ENCODE measurements around the gene TLX3. TPM values are rescaled to one million over a fixed set of nuclear protein-coding genes. Genes with fewer than 3 reads are reported as not detected.

The TLX3 gene
- total RNA-seq, 1 experiment from 2014 or later = not detected

DNA sequence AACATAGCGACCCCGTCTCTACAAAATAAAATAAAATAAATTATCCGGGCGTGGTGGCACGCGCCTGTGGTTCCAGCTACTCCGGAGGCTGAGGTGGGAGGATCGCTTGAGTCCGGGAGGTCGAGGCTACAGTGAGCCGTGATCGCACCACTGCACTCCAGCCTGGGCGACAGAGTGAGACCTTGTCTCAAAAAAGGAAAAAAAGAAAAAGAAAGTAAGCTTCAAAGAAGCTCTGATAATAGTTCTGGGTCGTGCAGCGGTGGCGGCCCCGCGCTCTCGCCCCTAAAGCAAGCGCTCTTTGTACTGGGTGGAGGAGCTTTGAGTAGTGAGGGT is 6.8 kb downstream of the TLX3 start:
- no peak for DNase-seq (ENCODE audit: low read depth, low spot score)
- in situ Hi-C loops (cut with HindIII; ENCODE audit: low pct_unique_long_range_greater_than_20kb, low sequenced_read_pairs) = no loop called here

DNA sequence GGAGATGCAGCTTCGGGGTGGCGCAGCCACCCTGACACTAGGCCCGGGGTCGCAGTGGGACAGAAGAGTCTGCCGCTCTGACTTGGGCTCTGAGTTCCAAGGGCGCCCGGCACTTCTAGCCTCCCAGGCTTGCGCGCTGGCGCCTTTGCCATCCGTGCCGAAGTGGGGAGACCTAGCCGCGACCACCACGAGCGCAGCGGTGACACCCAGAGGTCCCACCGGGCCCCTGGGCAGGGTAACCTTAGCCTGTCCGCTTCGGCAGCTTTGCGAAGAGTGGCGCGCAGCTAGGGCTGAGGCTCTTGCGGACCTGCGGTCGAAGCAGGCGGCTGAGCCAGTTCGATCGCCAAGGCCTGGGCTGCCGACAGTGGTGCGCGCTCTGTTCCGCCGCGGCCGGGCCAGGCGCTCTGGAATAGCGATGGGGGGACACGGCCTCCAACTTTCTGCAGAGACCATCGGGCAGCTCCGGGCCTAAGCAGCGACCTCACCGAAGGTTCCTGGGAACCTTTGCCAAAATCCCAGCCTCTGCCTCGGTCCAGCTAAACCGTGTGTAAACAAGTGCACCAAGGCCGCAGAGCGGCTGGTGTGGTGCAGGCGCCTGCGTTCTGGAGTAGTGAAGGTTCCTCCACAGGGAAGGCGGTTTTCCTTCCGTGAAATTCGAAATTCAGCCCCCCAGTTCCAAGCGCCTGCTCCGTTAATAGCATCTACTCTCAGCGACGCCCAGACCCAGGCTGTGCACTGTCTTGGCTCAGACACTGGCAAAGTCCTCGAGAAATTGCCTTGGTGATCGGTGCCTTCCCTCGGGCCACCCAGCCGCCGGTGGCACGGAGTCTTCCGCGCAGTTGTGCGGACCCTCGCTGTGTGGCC is 7.4 kb downstream of the TLX3 start:
- in situ Hi-C loops (cut with HindIII; ENCODE audit: low pct_unique_long_range_greater_than_20kb, low sequenced_read_pairs) = no loop called here
- DNase-seq (ENCODE audit: low read depth, low spot score) = no peak

DNA sequence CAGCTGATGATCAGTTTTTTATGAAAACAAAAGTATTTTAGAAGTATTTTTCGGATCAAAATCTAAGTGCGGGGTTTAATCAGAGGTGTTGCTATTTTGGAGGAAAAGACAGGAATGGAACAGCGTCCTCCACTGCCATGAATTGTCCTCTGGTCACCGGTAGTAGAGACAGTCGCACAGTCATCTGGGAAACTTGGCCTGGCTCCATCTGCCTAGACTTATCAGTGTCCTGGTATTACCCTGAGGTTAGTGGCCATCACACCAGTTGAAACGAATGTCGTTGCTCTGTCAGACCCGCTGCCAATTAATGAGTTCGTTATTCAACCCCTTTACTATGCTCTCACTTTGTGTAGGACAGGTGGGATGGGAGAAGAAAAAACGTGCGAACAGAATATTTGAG is 8.2 kb downstream of the TLX3 start:
- in situ Hi-C loops (cut with HindIII; ENCODE audit: low pct_unique_long_range_greater_than_20kb, low sequenced_read_pairs) = no loop called here
- DNase-seq (ENCODE audit: low read depth, low spot score) = no peak

DNA sequence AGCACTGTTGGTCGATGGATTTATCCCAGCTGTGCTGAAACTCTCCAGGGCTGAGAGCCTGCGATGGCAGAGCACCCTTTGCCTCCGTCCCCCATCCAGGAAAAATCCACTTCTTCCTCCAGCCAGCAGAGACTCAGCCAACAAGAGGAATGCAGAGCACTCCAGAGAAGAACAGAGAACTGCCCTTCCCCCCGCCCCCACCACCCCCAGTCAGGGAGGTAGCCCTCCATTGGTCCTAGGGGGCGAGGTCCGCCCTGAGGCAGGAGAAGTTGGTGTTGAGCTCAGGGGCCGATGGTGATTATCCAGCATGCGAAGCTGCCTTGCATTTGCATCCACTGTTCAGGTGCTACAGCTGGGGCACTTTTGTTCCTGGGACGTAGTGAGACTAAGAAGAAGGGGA is 9.0 kb downstream of the TLX3 start:
- no peak for DNase-seq (ENCODE audit: low read depth, low spot score)
- in situ Hi-C loops (cut with HindIII; ENCODE audit: low pct_unique_long_range_greater_than_20kb, low sequenced_read_pairs) = no loop called here

DNA sequence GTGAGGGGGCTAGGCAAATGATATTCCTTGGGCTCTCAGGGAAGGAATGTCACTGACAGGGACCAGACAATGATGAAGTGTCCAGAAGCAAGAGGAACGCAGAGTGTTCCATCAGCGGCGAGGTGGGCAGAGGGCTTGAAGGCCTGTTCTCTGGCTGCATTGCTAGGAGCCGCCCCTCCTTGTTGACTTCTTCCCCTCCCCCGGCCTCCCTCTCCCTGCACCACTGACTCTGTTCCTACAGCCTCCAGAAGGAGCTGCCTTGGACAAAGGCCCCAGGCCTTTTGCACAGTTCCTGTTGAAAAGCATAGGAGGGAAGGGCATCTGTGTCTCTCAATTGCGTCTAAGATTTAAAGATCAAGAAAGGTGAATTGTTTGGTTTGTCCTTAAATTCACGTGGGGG is 12.4 kb downstream of the TLX3 start:
- no peak for DNase-seq (ENCODE audit: low read depth, low spot score)
- in situ Hi-C loops (cut with HindIII; ENCODE audit: low pct_unique_long_range_greater_than_20kb, low sequenced_read_pairs) = no loop called here

DNA sequence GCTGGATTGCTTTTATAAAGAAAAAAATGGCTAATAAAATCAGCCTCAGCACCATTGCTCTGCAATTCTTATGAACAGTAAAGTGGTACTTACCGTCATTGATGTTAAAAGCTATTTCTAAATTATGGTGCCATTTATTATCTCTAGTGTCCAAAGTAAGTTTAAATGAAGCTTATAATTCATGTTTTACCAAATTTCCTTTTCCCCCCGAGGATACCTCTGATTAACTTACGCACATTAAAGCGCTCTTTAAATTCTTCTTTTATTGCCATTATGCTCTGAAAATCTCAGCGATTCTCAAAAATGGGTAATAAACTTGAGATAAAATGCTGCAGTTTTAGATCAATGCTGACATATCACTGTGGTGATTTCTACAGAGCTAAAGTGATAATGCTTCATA is 13.5 kb downstream of the TLX3 start:
- in situ Hi-C loops (cut with HindIII; ENCODE audit: low pct_unique_long_range_greater_than_20kb, low sequenced_read_pairs) = no loop called here

DNA sequence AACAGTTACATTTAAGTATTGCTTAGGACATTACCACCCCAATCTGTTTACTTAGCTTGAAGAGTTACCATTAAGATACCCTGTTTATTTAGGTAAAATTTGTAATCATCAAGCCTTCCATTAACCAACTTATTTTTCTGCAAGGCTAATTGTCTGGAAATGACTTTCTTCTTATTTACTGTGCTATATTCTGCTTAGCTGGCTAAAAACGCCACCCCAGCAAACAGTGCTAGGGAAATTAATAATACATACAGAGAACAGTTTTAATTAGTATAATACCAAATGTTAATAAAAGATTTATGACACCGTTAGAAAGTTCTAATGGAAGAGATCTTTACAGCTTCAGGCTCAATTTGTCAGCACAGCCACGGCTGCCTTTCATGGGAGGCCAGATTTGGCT is 14.0 kb downstream of the TLX3 start:
- DNase-seq (ENCODE audit: low read depth, low spot score) = no peak
- in situ Hi-C loops (cut with HindIII; ENCODE audit: low pct_unique_long_range_greater_than_20kb, low sequenced_read_pairs) = no loop called here

More for the DNA sequence above, 13.5 kb downstream of the TLX3 start:
- no peak for DNase-seq (ENCODE audit: low read depth, low spot score)

DNA sequence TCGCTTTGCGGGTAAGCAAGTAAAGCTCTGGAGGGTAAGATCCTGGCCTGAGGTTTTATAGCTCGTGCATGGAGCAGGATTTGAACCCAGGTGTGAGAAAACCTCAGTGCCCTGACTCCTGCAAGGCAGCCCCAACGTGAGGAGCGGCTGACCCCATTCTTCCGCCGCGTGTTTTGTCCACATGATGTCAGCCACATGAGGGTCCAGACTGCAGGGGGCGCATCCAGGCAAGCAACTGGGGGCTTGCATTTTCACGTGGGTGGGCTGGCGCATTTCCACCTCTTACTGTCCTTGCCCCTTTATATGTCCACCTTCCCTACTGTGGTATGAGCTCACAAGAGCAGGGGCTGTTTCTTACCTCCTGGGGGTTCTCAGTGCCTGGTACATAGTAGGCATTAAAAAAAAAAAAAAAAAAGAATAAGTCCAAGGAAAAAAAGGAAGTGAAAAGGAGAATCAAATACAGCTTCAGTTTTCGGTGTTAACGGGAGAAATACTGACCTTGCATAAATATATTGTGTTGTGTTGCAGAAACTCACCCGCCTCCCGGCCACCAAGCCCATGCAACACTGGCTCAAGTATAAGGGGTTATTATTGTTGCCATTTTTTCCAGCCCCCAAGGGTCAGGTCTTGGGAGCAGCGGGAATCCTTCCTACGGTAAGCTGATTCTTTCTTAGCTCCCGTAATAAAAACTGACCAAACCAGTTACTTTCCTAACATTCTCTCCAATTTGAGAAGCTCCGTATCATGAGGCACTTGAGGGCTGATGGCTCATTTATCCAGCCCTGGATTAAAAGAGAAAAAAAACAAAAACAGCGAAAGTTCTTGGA is 15.0 kb downstream of the TLX3 start:
- DNase-seq (ENCODE audit: low read depth, low spot score) = no peak
- in situ Hi-C loops (cut with HindIII; ENCODE audit: low pct_unique_long_range_greater_than_20kb, low sequenced_read_pairs) = no loop called here

DNA sequence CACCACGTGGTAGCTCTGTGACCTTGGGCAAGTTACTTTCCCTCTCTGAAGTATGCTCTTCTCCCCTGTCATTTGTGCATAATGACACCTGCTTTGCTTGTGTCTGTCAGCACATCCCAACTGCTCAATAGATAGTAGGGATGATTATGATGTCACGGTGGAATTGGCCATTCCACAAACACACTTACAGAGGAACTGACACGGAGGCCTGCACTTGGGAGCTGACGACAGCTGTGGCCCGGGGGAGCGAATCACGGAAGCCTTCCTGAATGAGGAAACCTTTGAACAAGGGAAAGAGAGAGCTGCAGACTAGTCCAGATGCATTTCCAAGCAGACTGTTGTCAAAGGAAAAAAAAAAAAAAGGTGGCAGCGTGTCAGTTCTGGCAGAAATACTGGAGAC is 21.0 kb downstream of the TLX3 start:
- no peak for DNase-seq (ENCODE audit: low read depth, low spot score)
- in situ Hi-C loops (cut with HindIII; ENCODE audit: low pct_unique_long_range_greater_than_20kb, low sequenced_read_pairs) = no loop called here

DNA sequence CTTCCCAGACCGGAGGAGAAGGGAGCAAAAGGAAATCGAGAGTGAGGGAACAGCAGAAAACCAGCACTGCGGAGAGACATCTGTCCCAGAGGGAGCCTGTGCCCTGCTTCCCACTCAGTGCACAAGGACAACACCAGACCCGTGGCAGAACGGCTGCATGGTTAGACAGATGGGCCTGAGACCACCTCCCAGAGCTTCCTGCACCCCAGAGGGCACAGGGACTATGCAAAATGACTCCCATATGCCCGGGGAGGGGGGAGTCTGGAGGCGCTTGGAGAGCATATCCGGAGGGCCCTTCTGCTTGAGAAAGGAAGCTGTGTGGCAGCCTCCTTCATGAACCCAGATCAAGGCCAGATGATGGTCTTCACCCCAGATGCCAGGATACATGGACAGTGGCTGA is 26.6 kb downstream of the TLX3 start:
- in situ Hi-C loops (cut with HindIII; ENCODE audit: low pct_unique_long_range_greater_than_20kb, low sequenced_read_pairs) = no loop called here
- no peak for DNase-seq (ENCODE audit: low read depth, low spot score)

DNA sequence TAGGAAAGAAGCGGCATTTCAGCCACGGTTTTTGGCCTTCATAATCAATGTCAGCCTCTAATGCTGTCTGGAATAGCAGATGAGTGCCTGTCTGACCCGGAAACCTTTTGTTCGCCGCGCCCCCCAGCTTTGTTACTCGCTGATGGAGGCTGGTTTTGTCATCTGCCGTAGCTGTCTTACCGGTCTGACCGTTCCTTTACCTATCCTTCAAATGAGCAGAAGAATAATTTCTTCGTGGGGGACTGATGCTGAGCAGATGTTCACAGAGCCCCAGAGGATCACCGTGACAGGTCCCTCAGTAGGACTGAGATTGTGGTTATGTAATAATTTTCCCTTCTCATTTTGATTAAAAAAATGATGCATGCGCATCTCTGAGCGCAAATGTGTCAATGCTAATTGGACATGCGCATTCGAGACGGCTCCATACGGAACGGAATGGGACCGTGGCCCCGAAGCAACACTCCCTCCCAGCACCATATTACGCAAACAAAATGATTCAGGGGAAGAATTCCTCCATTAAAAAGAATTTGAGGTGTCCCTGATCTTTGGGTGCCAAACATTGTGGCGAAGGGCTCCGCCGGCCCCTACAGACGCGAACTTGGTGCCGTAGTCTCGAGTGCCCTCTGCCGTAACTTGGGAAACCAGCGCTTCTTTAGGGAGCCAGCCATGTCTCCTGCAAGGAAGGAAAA is 27.6 kb downstream of the TLX3 start:
- in situ Hi-C loops (cut with HindIII; ENCODE audit: low pct_unique_long_range_greater_than_20kb, low sequenced_read_pairs) = no loop called here
- DNase-seq (ENCODE audit: low read depth, low spot score) = peak; percentile 57

DNA sequence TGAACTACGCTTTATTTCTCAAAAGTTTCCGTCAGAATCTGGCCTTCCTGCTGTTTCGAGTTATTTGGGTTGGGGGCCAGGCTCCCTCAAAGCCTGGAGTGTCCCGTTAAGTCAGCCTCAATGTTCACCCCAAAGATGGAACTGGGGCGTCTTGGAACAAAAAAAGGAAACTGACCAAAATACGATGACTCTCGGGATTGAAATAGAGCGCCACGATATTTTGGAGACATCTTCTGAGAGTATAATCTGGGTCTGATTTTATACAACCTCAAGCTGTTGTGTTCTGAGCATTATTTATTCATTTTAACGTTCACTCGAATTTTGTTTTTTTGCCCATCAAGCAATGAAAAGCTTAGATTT is 28.1 kb downstream of the TLX3 start:
- no peak for DNase-seq (ENCODE audit: low read depth, low spot score)
- in situ Hi-C loops (cut with HindIII; ENCODE audit: low pct_unique_long_range_greater_than_20kb, low sequenced_read_pairs) = no loop called here

DNA sequence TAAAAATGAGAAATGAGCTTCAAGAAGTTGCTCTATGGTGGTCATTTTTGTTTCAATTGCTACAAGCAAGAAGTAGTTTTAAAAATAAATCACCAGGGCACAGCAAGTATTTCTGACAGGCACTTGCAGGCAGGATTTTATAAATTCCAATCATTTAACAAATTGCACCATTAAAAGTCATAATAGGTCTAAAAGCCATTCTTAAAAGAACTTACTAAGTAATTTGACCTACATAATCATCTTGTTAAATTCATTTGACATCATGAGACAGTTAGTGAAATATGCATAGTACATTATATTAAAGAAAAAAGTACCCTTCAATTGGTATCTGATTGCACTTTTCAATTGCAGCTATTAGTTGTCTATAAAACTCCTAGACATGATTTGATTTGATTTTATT is 31.0 kb downstream of the TLX3 start:
- no peak for DNase-seq (ENCODE audit: low read depth, low spot score)
- in situ Hi-C loops (cut with HindIII; ENCODE audit: low pct_unique_long_range_greater_than_20kb, low sequenced_read_pairs) = no loop called here

DNA sequence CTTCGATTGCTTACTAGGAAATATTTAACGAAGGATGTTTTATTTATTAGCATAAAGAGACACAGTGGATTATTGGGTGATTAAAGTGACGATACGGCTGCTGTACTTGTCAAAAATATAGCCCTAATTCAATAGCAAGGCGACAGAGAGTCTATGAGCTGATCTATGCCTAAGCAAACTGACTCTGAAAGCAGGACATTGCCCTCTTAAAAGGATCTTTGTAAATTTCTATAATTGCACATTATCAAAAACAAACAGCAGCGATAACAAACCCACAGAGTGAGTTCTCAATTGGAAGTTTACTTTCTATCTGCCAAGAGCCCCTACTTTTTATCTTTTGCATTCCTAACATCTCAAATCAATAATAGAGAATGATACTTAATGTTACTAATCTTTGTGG is 31.4 kb downstream of the TLX3 start:
- DNase-seq (ENCODE audit: low read depth, low spot score) = no peak
- in situ Hi-C loops (cut with HindIII; ENCODE audit: low pct_unique_long_range_greater_than_20kb, low sequenced_read_pairs) = no loop called here

DNA sequence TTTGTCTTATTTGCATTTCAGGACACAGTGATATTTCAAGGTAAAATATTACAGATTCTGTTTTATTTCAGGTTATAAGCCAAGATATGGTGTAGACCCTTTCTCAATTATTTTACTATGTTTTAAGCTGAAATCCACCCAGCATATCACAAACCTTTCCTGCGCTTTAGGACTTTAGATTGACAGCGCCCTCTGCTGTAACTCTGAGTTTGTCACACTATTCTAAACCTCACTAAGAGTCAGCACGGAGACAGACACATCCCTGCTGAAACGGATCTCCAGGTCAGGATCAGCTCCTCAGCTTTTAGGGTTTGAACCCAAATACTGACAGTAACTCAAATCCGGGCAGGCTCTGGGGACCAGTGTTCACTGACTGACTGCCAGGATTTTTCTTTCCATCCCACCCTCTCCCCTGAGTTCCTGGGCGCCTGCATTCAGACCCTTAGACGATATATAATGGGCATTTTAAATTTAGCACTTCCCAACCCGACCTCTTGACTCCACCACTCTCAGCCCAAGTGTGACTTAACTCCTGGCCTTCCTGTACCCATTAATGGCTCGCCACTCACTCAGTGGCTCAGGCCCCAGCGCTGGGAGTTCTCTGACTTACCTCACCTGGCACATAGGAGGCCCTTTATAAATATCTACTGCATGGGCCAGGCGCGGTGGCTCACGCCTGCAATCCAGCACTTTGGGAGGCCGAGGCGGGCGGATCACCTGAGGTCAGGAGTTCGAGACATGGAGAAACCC is 33.5 kb downstream of the TLX3 start:
- DNase-seq (ENCODE audit: low read depth, low spot score) = peak; percentile 77
- in situ Hi-C loops (cut with HindIII; ENCODE audit: low pct_unique_long_range_greater_than_20kb, low sequenced_read_pairs) = no loop called here

DNA sequence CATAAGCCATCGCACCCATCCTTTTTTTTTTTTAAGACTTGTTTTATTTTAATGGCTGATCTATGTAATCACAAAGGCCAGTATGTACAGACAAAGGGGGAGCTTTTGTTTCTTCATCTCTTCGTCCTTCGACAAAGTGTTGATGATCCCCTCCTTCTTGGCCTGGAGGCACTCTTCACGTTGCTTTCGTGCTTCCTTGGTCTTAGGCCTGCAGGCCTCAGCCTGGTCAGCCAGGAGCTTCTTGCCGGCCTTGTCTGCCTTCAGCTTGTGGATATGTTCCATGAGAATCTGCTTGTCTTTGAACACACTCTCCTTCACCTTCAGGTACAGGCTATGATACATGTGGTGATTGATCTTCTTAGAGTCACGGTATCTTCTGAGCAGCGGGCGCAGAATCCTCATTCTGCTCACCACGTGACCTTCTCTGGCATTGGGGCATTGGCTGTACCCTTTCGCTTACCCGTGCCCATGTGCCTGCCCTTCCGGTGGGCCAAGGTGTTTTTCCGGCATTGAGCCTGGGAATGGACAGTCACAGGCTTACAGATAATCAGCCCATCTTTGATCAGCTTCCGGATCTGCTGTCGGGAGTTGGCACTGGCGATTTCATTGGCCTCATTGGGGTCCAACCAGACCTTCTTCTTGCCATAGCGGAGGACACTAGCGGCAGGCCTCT is 36.0 kb downstream of the TLX3 start:
- DNase-seq (ENCODE audit: low read depth, low spot score) = no peak
- in situ Hi-C loops (cut with HindIII; ENCODE audit: low pct_unique_long_range_greater_than_20kb, low sequenced_read_pairs) = no loop called here

DNA sequence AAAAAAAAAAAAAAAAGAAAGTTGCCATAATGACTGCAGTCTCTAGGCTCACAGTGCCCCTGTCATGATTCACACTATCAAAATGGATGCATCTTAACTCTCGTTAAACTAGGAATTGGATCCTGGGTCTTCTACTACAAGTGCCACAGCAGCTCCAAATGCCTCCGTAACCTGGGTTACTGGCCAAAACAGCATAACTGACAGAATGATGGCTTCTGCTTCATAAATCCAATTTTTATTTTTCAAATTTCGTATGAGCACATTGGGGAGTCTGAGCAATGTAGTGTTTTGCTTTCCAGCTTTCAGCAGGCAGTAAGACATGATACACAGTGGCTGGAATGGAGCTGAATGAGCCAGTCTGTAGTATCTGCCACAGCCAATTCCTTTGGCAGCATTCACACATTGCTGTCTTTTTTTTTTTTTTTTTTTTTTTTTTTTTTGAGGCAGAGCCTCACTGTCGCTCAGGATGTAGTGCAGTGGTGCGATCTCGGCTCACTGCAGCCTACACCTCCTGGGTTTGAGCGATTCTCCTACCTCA is 42.6 kb downstream of the TLX3 start:
- in situ Hi-C loops (cut with HindIII; ENCODE audit: low pct_unique_long_range_greater_than_20kb, low sequenced_read_pairs) = no loop called here
- DNase-seq (ENCODE audit: low read depth, low spot score) = no peak

Measured in SK-MEL-5 (cell line).